Neural cell (in vitro differentiated cells): Measurements from ENCODE around the gene PLEKHM1. TPM values are rescaled to one million over a fixed set of nuclear protein-coding genes. Genes with fewer than 3 reads are reported as not detected.
A peak's percentile ranks its signal among the peaks of the same experiment; 100 is the strongest.

Source experiments
- H2AFZ ChIP-seq: fragments of 200-600, 300-800 bp; sonication (generic), shearing (Covaris generic); 2 replicates; pipeline ENCODE4 v1.6.0; 2014; ENCODE audit warnings: low read depth, mild to moderate bottlenecking, antibody characterized with exemption, low read length, moderate library complexity
- H3F3A ChIP-seq: fragments of 200-600 bp; shearing (Covaris generic); 2 replicates; pipeline ENCODE4 v1.6.1; 2016; ENCODE audit warnings: mild to moderate bottlenecking, moderate library complexity, mixed read lengths, antibody characterized with exemption, low read length; ENCODE audit not compliant: insufficient read depth, poor library complexity, severe bottlenecking
- H3K27ac ChIP-seq: fragments of 200-600, 300-800 bp; sonication (generic), shearing (Covaris generic); 2 replicates; pipeline ENCODE4 v1.5.1; 2014; ENCODE audit warnings: mild to moderate bottlenecking, low read length, moderate library complexity
- H3K27me3 ChIP-seq: fragments of 300-800, 200-600 bp; sonication (generic), shearing (Covaris generic); 2 replicates; pipeline ENCODE4 v1.6.0; 2014; ENCODE audit warnings: mild to moderate bottlenecking, low read depth, low read length, moderate library complexity; ENCODE audit not compliant: insufficient read depth
- H3K36me3 ChIP-seq: fragments of 300-800, 200-600 bp; sonication (generic), shearing (Covaris generic); 2 replicates; pipeline ENCODE4 v1.5.1; 2014; ENCODE audit warnings: mild to moderate bottlenecking, antibody characterized with exemption, low read length, moderate library complexity; ENCODE audit not compliant: insufficient read depth
- H3K4me2 ChIP-seq: fragments of 300-800, 200-600 bp; sonication (generic), shearing (Covaris generic); 2 replicates; pipeline ENCODE4 v1.6.0; 2014; ENCODE audit warnings: mild to moderate bottlenecking, low read length
- H3K4me3 ChIP-seq: fragments of 300-800, 200-600 bp; sonication (generic), shearing (Covaris generic); 2 replicates; pipeline ENCODE4 v1.5.1; 2014; ENCODE audit warnings: mild to moderate bottlenecking, low read length, moderate library complexity
- H3K79me2 ChIP-seq: fragments of 200-600 bp; shearing (Covaris generic); replicated peaks from 2 replicates; pipeline ENCODE4 v1.6.0; 2014; ENCODE audit warnings: mild to moderate bottlenecking, low read length, moderate library complexity; ENCODE audit not compliant: insufficient read depth
- H3K9ac ChIP-seq: fragments of 300-800, 200-600 bp; sonication (generic), shearing (Covaris generic); 2 replicates; pipeline ENCODE4 v1.6.1; 2016; ENCODE audit warnings: mild to moderate bottlenecking, low read length, mixed read lengths
- H3K9me2 ChIP-seq: fragments of 200-600 bp; shearing (Covaris generic); 2 replicates; pipeline ENCODE4 v1.6.1; 2016; ENCODE audit warnings: mild to moderate bottlenecking, low read length, mixed read lengths; ENCODE audit not compliant: insufficient read depth
- H3K9me3 ChIP-seq: fragments of 200-600, 300-800 bp; sonication (generic), shearing (Covaris generic); 2 replicates; pipeline ENCODE4 v1.6.1; 2016; ENCODE audit warnings: mild to moderate bottlenecking, mixed run types, low read length, moderate library complexity, mixed read lengths
- H4K20me1 ChIP-seq: fragments of 200-600 bp; shearing (Covaris generic); 2 replicates; pipeline ENCODE4 v1.6.1; 2016; ENCODE audit warnings: mild to moderate bottlenecking, mixed run types; ENCODE audit not compliant: insufficient read depth
- EP300 ChIP-seq: fragments of 450-650 bp; conservative IDR thresholded peaks from 2 replicates; pipeline ENCODE4 v1.6.1; 2014; ENCODE audit warnings: antibody characterized with exemption, mild to moderate bottlenecking, moderate library complexity; ENCODE audit not compliant: poor library complexity, severe bottlenecking
- EZH2 ChIP-seq: fragments of 200-600, 300-800 bp; shearing (Covaris generic), sonication (generic); IDR thresholded peaks from 2 replicates; pipeline ENCODE4 v1.6.1; 2014; ENCODE audit warnings: antibody characterized with exemption, low read length, borderline replicate concordance, mild to moderate bottlenecking; ENCODE audit not compliant: insufficient read depth, poor library complexity, severe bottlenecking
- MXI1 ChIP-seq: fragments of 450-650 bp; conservative IDR thresholded peaks from 2 replicates; pipeline ENCODE4 v1.6.1; 2014; ENCODE audit warnings: antibody characterized with exemption, mild to moderate bottlenecking; ENCODE audit not compliant: poor library complexity, severe bottlenecking
- POLR2AphosphoS5 ChIP-seq: IDR thresholded peaks from 2 replicates; pipeline ENCODE4 v1.6.1; 2012
- RAD21 ChIP-seq: fragments of 450-650 bp; conservative IDR thresholded peaks from 2 replicates; pipeline ENCODE4 v1.6.1; 2014; ENCODE audit warnings: antibody characterized with exemption, mild to moderate bottlenecking, moderate library complexity
- SMC3 ChIP-seq: fragments of 450-650 bp; conservative IDR thresholded peaks from 2 replicates; pipeline ENCODE4 v1.6.1; 2014; ENCODE audit warnings: antibody characterized with exemption, mild to moderate bottlenecking, moderate library complexity; ENCODE audit not compliant: poor library complexity
- TAF1 ChIP-seq: IDR thresholded peaks from 2 replicates; pipeline ENCODE4 v1.6.1; 2012; ENCODE audit warnings: low read depth
- polyA plus RNA-seq: library from polyadenylated mRNA; depleted of rRNA; stranded (reverse); fragments of >200 nt; gene quantifications from 2 replicates; pipeline ENCODE4 v1.2.3, GENCODE V29; 2014
- TF ChIP-seq, protein P1 (sequence below): IDR thresholded peaks from 2 replicates; pipeline ENCODE4 v1.6.1; 2012; ENCODE audit warnings: borderline replicate concordance
- TF ChIP-seq, protein P2 (sequence below): fragments of 450-650 bp; IDR thresholded peaks from 2 replicates; pipeline ENCODE4 v1.5.1; 2014; ENCODE audit warnings: antibody characterized with exemption, mild to moderate bottlenecking, moderate library complexity; ENCODE audit not compliant: poor library complexity, severe bottlenecking

Gene PLEKHM1
- polyA plus RNA-seq, 1 donor from 2014 or later, result 3.1 TPM

DNA sequence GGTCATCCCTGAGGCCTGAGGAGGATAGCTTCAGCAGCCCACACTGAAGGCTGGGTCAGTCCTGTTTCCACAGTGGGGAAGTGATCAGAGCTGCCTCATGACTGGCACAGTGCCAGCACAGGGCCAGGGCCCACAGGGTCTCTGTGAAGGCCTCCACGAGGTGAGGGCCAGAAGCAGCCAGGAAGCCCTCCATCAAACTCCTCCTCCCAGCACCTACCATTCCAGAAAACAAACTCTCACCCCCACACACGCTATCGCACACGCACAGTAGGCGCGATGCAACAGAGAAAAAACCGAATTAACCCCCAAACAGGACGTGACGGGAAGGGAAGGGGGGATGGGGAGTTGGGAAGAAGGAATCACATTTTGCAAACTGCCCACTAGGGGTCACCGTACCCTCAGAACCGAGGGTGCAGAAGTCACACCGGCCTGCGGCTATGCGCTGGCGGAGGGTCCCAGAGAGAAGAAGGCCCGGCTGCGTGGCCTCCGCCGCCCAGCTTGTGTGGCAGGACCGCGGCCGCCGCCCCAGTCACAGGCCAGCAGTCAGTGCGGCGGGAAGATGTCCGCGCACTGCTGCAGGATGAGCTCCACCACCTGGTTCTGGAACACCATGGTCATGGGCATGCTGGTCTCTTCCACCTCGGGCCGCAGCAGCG is 95.5 kb downstream of the PLEKHM1 start:
- no peak overlapping the region for H3K4me2 ChIP-seq

DNA sequence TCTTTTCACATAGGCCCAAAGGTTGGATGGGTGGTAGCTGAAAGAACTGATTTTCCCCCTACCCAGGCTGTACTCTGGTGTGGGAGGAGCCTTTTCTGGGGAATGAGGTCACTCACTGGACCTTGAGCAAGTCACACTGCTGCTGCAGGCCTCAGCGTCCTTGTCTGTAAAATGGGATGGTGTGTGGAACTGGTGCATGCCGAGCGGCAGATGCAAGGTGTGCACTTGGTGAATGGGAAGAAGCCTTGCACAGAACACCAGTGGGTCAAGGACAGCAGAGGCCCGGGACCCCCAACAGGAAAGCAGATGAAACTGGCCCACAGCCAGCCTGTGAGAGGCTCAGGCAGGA is 96.0 kb downstream of the PLEKHM1 start:
- Histone ChIP-seq H3K4me2 (no peak overlapping the region), H3K27ac (no peak overlapping the region), H3K9me2 (no peaks in the 10 kb centered on the region), H3K36me3 (no peaks in the 10 kb centered on the region), H2AFZ (no peak overlapping the region), H3K9ac (no peak overlapping the region), H3K27me3 (no peaks in the 10 kb centered on the region), H3F3A (no peaks in the 10 kb centered on the region), H4K20me1 (no peaks in the 10 kb centered on the region), H3K4me3 (no peak overlapping the region), H3K9me3 (no peaks in the 10 kb centered on the region), H3K79me2 (no peaks in the 10 kb centered on the region)
- TF ChIP-seq RAD21 (no peak), EZH2 (no peak), POLR2AphosphoS5 (no peak), EP300 (no peak), TAF1 (no peak), MXI1 (no peak), SMC3 (no peak)
- TF ChIP-seq, protein P1, sequence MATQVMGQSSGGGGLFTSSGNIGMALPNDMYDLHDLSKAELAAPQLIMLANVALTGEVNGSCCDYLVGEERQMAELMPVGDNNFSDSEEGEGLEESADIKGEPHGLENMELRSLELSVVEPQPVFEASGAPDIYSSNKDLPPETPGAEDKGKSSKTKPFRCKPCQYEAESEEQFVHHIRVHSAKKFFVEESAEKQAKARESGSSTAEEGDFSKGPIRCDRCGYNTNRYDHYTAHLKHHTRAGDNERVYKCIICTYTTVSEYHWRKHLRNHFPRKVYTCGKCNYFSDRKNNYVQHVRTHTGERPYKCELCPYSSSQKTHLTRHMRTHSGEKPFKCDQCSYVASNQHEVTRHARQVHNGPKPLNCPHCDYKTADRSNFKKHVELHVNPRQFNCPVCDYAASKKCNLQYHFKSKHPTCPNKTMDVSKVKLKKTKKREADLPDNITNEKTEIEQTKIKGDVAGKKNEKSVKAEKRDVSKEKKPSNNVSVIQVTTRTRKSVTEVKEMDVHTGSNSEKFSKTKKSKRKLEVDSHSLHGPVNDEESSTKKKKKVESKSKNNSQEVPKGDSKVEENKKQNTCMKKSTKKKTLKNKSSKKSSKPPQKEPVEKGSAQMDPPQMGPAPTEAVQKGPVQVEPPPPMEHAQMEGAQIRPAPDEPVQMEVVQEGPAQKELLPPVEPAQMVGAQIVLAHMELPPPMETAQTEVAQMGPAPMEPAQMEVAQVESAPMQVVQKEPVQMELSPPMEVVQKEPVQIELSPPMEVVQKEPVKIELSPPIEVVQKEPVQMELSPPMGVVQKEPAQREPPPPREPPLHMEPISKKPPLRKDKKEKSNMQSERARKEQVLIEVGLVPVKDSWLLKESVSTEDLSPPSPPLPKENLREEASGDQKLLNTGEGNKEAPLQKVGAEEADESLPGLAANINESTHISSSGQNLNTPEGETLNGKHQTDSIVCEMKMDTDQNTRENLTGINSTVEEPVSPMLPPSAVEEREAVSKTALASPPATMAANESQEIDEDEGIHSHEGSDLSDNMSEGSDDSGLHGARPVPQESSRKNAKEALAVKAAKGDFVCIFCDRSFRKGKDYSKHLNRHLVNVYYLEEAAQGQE, result no peak
- TF ChIP-seq, protein P2, sequence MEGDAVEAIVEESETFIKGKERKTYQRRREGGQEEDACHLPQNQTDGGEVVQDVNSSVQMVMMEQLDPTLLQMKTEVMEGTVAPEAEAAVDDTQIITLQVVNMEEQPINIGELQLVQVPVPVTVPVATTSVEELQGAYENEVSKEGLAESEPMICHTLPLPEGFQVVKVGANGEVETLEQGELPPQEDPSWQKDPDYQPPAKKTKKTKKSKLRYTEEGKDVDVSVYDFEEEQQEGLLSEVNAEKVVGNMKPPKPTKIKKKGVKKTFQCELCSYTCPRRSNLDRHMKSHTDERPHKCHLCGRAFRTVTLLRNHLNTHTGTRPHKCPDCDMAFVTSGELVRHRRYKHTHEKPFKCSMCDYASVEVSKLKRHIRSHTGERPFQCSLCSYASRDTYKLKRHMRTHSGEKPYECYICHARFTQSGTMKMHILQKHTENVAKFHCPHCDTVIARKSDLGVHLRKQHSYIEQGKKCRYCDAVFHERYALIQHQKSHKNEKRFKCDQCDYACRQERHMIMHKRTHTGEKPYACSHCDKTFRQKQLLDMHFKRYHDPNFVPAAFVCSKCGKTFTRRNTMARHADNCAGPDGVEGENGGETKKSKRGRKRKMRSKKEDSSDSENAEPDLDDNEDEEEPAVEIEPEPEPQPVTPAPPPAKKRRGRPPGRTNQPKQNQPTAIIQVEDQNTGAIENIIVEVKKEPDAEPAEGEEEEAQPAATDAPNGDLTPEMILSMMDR, result no peak

More for the DNA sequence above, 95.5 kb downstream of the PLEKHM1 start:
- TF ChIP-seq TAF1, result no peak
- TF ChIP-seq EP300, result no peak
- peak; percentile 53 for TF ChIP-seq RAD21
- TF ChIP-seq SMC3, result peak; percentile 41
- TF ChIP-seq, protein P2, result peak; percentile 66
- H3F3A ChIP-seq, result no peaks in the 10 kb centered on the region
- no peaks in the 10 kb centered on the region for H4K20me1 ChIP-seq
- no peak overlapping the region for H2AFZ ChIP-seq
- H3K9me2 ChIP-seq, result no peaks in the 10 kb centered on the region
- H3K4me3 ChIP-seq, result no peak overlapping the region
- no peak overlapping the region for H3K27ac ChIP-seq
- H3K79me2 ChIP-seq, result no peaks in the 10 kb centered on the region
- H3K36me3 ChIP-seq, result no peaks in the 10 kb centered on the region
- no peaks in the 10 kb centered on the region for H3K9me3 ChIP-seq
- H3K9ac ChIP-seq, result no peak overlapping the region
- no peaks in the 10 kb centered on the region for H3K27me3 ChIP-seq
